Measurements from ENCODE around the gene PCDHGA9.
"Not testable (repeated sequence)": the region's sequence is repeated elsewhere in the genome, so short reads cannot be mapped to it uniquely, and the experiment has no call there.

The PCDHGA9 gene

GRCh38 chr5:141414548-141415274 lies 12.1 kb downstream of the PCDHGA9 start:
- not testable (repeated sequence) for DNase-seq

- not testable (repeated sequence) for DNase-seq
Measured at GRCh38 chr5:141415275-141415618, 12.7 kb downstream of the PCDHGA9 start.

- peak; percentile 74 to 87 for DNase-seq
Measured at GRCh38 chr5:141417494-141418172, 15.1 kb downstream of the PCDHGA9 start, which contains the start of gene PCDHGB7. Gene PCDHGB7, plus strand, starts transcription at chr5:141417677. Its CDS starts 183 bp downstream, at chr5:141417860.

- DNase-seq, result no peak
Measured at GRCh38 chr5:141419074-141419880, 16.7 kb downstream of the PCDHGA9 start.

- DNase-seq, result peak; percentile 72 to 77
Measured at GRCh38 chr5:141420855-141421488, 18.4 kb downstream of the PCDHGA9 start, which contains the start of gene PCDHGA11. Gene PCDHGA11, plus strand, starts transcription at chr5:141421051. Its CDS starts 177 bp downstream, at chr5:141421228.

- DNase-seq, result no peak
Measured at GRCh38 chr5:141421489-141421855, 18.9 kb downstream of the PCDHGA9 start.

- no peak for DNase-seq
Measured at GRCh38 chr5:141422742-141423291, 20.2 kb downstream of the PCDHGA9 start.

GRCh38 chr5:141427783-141428426 lies 25.3 kb downstream of the PCDHGA9 start:
- DNase-seq, result no peak

DNA sequence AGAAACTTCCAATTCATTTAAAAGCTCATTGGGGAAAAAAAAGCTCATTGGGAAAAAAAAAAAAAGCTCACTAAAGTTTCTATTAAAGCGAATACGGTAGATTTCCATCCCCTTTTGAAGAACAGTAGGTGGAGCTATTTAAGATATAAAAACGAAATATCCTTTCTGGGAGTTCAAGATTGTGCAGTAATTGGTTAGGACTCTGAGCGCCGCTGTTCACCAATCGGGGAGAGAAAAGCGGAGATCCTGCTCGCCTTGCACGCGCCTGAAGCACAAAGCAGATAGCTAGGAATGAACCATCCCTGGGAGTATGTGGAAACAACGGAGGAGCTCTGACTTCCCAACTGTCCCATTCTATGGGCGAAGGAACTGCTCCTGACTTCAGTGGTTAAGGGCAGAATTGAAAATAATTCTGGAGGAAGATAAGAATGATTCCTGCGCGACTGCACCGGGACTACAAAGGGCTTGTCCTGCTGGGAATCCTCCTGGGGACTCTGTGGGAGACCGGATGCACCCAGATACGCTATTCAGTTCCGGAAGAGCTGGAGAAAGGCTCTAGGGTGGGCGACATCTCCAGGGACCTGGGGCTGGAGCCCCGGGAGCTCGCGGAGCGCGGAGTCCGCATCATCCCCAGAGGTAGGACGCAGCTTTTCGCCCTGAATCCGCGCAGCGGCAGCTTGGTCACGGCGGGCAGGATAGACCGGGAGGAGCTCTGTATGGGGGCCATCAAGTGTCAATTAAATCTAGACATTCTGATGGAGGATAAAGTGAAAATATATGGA lies 27.9 kb downstream of the PCDHGA9 start, which contains the start of gene PCDHGA12:
TSS of gene PCDHGA12 (plus strand) at position 176 of the 782 bp plus-strand sequence. CDS start at position 429, 253 bp downstream.
- DNase-seq, result peak; percentile 78 to 80

- peak in 1 of 2 donors; percentile 20 for DNase-seq
Measured at GRCh38 chr5:141431286-141431685, 28.7 kb downstream of the PCDHGA9 start.

- DNase-seq, result not testable (repeated sequence)
Measured at GRCh38 chr5:141432308-141432707, 29.7 kb downstream of the PCDHGA9 start.

GRCh38 chr5:141432726-141433125 lies 30.1 kb downstream of the PCDHGA9 start:
- not testable (repeated sequence) for DNase-seq

DNA sequence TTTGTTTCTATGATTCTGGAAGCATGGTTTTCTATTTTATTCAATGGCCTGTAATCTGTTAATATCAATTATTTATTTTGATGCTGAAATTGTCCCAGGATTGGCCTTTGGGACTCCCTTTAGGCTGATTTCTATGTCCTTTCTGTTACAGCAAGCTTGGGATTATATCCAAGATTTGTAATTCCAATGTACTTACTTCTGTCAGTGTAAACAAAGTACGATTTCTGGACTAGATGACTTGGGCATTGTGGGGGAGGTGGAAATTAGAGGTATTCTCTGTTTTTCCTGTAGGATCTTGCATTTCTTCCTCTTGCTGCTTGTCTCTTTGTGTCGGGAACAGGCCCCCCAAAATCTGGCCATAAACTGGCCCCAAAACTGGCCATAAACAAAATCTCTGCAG lies 31.4 kb downstream of the PCDHGA9 start:
- DNase-seq, result no peak

DNA sequence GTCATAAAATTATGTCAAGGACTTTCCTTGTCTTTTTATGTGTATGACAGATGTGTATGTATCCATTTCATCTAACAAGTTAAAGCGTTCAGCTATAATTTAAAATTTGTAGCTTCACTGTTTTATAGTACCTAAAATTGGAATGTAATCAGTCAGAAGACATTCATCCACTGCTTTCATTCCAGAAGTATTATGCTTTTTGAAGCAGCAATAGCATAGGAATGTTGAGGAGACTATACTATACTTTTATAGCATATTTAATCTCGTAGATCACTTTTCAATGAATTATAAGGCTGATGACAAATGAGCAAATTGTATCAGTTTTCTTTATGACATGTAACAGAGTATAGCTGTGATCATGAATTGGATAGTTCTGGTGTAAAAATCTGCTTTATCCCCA lies 34.6 kb downstream of the PCDHGA9 start:
- no peak for DNase-seq

DNA sequence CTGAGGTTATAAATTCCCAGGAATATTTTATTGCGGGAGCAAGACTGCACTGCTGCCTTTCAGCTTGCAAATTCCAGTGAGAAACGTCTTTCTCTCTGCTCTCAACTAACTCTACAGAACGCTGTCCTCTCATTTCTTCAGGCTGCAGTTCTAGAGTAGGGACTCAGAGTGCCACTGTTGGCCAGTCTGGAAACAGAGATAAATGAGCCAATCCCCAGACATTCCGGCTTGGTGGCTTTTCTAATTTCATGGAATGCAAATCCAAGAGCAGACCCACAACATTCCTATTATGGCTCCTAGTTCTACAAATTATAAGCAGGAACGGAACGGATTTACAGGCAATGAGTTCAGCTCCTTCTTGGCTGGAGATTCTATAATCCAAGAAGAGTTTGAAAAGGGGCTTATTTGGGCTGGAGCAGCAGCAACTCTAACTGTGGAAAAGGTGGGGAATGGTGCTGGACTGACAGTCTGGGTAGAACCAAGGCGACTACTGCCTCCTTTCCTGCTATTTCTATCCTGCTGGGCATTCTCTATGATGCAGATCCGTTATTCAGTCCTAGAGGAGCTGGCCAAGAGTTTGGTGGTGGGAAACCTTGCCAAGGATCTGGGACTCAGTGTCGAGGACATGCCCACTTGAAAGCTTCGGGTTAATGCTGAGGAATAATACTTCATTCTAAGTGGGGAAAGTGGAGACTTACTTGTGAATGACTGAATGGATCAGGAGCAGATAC lies 37.0 kb downstream of the PCDHGA9 start:
- no peak for DNase-seq

- no peak for DNase-seq
Measured at GRCh38 chr5:141440341-141440740, 37.8 kb downstream of the PCDHGA9 start.

GRCh38 chr5:141441571-141442170 lies 39.1 kb downstream of the PCDHGA9 start:
- no peak for DNase-seq
